ENCODE results near the gene TSHZ2. TPM values are rescaled to one million over a fixed set of nuclear protein-coding genes. Genes with fewer than 3 reads are reported as not detected.
"Not testable (repeated sequence)": the region's sequence is repeated elsewhere in the genome, so short reads cannot be mapped to it uniquely, and the experiment has no call there.

The TSHZ2 gene
- total RNA-seq, 6 experiments from 2014 or later: 14.2 to 28.1 (median 21.0) TPM

DNA sequence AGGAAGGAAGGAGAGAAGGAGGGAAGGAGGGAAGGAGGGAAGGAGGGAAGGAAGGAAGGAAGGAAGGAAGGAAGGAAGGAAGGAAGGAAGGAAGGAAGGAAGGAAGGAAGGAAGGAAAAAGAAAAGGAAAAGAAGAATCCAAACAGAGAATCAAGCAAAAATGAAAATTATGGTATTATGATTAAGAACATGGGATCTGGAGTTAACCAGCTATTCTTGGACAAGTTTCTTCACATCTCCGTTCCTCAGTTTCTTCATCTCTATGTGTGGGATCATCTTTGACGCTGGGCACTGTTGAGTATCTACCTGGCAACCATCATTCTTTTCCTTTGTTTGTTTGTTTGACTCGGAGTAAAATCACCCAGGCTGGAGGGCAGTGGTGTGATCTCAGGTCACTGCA lies 549.9 kb downstream of the TSHZ2 start:
- ATAC-seq: no peak
- no peak overlapping the region for H3K4me3 ChIP-seq
- WGBS (ENCODE audit: insufficient coverage, low coverage, low lambda C conversion rate, missing lambda C conversion rate): 69% methylated on average over 3 of the region's 3 CpGs
- H3K9me3 ChIP-seq: no peaks in the 10 kb centered on the region
- DNase-seq: no peak
- H3K27me3 ChIP-seq: no peaks in the 10 kb centered on the region
- H3K27ac ChIP-seq: no peak overlapping the region
- no peaks in the 10 kb centered on the region for H3K4me1 ChIP-seq
- intact Hi-C loops (cut with DNase I): no loop called here
- no peak for TF ChIP-seq POLR2A (IDR thresholded peaks at IDR 0.05)
- TF ChIP-seq, protein P1, sequence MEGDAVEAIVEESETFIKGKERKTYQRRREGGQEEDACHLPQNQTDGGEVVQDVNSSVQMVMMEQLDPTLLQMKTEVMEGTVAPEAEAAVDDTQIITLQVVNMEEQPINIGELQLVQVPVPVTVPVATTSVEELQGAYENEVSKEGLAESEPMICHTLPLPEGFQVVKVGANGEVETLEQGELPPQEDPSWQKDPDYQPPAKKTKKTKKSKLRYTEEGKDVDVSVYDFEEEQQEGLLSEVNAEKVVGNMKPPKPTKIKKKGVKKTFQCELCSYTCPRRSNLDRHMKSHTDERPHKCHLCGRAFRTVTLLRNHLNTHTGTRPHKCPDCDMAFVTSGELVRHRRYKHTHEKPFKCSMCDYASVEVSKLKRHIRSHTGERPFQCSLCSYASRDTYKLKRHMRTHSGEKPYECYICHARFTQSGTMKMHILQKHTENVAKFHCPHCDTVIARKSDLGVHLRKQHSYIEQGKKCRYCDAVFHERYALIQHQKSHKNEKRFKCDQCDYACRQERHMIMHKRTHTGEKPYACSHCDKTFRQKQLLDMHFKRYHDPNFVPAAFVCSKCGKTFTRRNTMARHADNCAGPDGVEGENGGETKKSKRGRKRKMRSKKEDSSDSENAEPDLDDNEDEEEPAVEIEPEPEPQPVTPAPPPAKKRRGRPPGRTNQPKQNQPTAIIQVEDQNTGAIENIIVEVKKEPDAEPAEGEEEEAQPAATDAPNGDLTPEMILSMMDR (IDR thresholded peaks at IDR 0.05): no peak
- H3K36me3 ChIP-seq: no peaks in the 10 kb centered on the region

DNA sequence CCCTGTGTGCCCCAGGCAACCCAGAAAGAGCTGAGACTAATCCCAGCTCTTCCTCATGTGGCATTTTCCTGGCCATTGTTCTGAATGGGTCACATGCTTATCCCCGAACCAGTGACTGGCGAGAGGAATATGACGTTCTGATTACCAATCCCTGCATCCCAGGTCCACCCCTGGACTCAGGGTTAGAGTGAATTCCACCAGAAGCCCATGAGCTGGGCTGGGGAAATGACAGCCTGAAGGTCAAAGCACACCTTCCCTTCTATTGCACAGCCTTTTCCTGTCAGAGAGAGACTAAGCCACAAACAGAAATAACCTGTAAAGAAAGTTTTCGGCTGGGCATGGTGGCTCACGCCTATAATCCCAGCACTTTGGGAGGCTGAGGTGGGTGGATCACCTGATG lies 550.5 kb downstream of the TSHZ2 start:
- DNase-seq (no peak), ATAC-seq (no peak)
- Histone ChIP-seq H3K27ac (no peak overlapping the region), H3K9me3 (no peaks in the 10 kb centered on the region), H3K4me1 (no peaks in the 10 kb centered on the region), H3K4me3 (no peak overlapping the region), H3K27me3 (no peaks in the 10 kb centered on the region), H3K36me3 (no peaks in the 10 kb centered on the region)
- TF ChIP-seq, protein P1 (IDR thresholded peaks at IDR 0.05): no peak
- no peak for TF ChIP-seq POLR2A (IDR thresholded peaks at IDR 0.05)
- 58% methylated on average over 5 of the region's 5 CpGs for WGBS (ENCODE audit: insufficient coverage, low coverage, low lambda C conversion rate, missing lambda C conversion rate)
- intact Hi-C loops (cut with DNase I): no loop called here

DNA sequence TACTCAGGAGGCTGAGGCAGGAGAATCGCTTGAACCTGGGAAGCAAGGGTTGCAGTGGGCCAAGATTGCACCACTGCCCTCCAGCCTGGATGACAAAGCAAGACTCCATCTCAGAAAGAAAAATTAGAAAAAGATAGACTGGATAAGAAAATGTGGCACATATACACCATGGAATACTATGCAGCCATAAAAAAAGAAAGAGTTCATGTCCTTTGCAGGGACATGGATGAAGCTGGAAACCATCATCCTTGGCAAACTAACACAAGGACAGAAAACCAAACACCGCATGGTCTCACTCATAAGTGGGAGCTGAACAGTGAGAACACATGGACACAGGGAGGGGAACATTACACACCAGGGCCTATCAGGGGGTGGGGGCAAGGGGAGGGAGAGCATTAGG lies 551.5 kb downstream of the TSHZ2 start:
- intact Hi-C loops (cut with DNase I); H3K36me3 ChIP-seq; H3K4me3 ChIP-seq; H3K27ac ChIP-seq; H3K9me3 ChIP-seq; ATAC-seq; H3K4me1 ChIP-seq; H3K27me3 ChIP-seq: not testable (repeated sequence)
- WGBS (ENCODE audit: insufficient coverage, low coverage, low lambda C conversion rate, missing lambda C conversion rate): 83% methylated on average over 1 of the region's 2 CpGs
- DNase-seq: peak in 1 of 3 donors; percentile 9

DNA sequence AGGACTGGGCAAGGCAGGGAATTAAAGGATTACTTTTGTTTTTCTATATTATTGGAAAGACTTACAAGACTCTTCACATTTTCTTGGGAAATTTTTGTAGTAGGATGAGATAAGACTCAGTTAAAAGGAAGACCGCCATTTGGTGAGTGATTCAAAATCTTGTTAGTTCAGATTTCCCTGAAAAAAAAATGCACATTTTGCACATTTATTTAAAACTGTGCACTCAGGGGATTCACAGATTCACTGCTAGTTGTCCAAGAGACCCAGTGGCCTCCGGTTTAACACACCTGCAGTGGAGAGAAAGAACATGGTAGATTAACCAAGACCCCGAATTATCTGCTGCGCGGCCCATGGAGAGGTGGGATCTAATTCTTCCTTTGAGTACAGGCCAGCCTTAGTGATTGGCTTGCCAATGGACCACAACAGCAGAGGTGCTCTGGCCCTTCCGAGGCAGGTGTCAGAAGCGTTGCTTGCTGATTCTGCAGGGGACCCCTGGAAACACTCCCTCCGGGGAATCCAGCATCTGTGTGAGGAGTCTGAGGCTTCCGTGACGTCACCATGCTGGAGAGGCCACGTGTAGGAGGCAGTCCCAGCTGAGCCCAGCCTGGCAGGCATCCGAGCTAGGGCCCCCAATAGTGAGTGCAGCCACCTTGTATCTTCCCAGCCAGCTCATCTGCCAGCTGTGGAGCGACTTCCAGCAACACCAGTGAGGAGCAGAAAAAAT lies 552.6 kb downstream of the TSHZ2 start:
- no peak for ATAC-seq
- intact Hi-C loops (cut with DNase I): no loop called here
- WGBS (ENCODE audit: insufficient coverage, low coverage, low lambda C conversion rate, missing lambda C conversion rate): 73% methylated on average over 11 of the region's 13 CpGs

DNA sequence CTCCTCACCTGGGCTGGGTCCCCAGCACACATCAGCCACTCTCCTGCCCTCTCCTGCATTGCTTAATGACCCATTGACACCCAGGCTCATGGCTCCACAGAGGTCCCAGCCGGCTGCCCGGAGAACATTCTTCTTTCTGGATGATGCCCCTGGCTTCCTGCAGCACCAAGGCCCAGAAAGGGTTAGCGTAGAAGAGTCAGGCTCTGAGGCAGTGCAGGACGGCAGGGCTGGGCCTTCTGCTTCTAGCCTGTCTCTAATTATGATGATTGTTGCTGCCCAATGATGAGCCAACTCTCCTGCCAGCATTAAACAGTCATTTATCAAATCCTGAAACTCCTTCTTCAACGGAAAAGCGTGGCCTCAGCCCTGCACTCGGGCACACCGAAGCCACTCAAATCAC lies 555.0 kb downstream of the TSHZ2 start:
- TF ChIP-seq, protein P1 (IDR thresholded peaks at IDR 0.05): no peak
- TF ChIP-seq POLR2A (IDR thresholded peaks at IDR 0.05): no peak
- Histone ChIP-seq H3K9me3 (no peaks in the 10 kb centered on the region), H3K36me3 (no peaks in the 10 kb centered on the region), H3K4me1 (no peaks in the 10 kb centered on the region), H3K4me3 (no peak overlapping the region), H3K27ac (no peak overlapping the region), H3K27me3 (no peaks in the 10 kb centered on the region)
- no peak for DNase-seq
- 47% methylated on average over 2 of the region's 8 CpGs for whole genome bisulfite sequencing (ENCODE audit: insufficient coverage, low coverage, low lambda C conversion rate, missing lambda C conversion rate)
- ATAC-seq: no peak
- intact Hi-C loops (cut with DNase I): no loop called here

More for the DNA sequence above, 552.6 kb downstream of the TSHZ2 start:
- Histone ChIP-seq H3K4me1 (no peaks in the 10 kb centered on the region), H3K27me3 (no peaks in the 10 kb centered on the region), H3K9me3 (no peaks in the 10 kb centered on the region), H3K4me3 (no peak overlapping the region), H3K27ac (no peak overlapping the region), H3K36me3 (no peaks in the 10 kb centered on the region)
- DNase-seq: peak in 1 of 3 donors; percentile 28
- TF ChIP-seq, protein P1 (IDR thresholded peaks at IDR 0.05): no peak
- no peak for TF ChIP-seq POLR2A (IDR thresholded peaks at IDR 0.05)
